Activated naive CD8-positive, alpha-beta T cell treated with anti-CD3 and anti-CD28 coated beads, Interleukin-2, amount 50 U/mL, for 24 hours (primary cell): ENCODE results near the gene GNG8.
A peak's percentile ranks its signal among the peaks of the same experiment; 100 is the strongest.
"Not testable (repeated sequence)": the region's sequence is repeated elsewhere in the genome, so short reads cannot be mapped to it uniquely, and the experiment has no call there.

ENCODE experiments used
- ATAC-seq: fragments of 150-1000 bp; cut with Tn5 transposase; one replicate; pipeline ENCODE4 v1.10.0; 2021
- DNase-seq: peaks from one replicate; pipeline ENCODE4 v3.0.0; 2021
- H3K27ac Mint-ChIP-seq: one replicate; pipeline ENCODE4 v1.8.0; 2021; ENCODE audit warnings: mild to moderate bottlenecking, mixed read lengths
- H3K27me3 Mint-ChIP-seq: one replicate; pipeline ENCODE4 v1.8.0; 2021; ENCODE audit warnings: mixed read lengths
- H3K36me3 Mint-ChIP-seq: one replicate; pipeline ENCODE4 v1.8.0; 2021; ENCODE audit warnings: low read depth, mixed read lengths
- H3K4me1 Mint-ChIP-seq: one replicate; pipeline ENCODE4 v1.8.0; 2021; ENCODE audit warnings: mixed read lengths
- H3K4me3 Mint-ChIP-seq: one replicate; pipeline ENCODE4 v1.8.0; 2021; ENCODE audit warnings: mild to moderate bottlenecking, moderate library complexity, mixed read lengths
- H3K9me3 Mint-ChIP-seq: one replicate; pipeline ENCODE4 v1.8.0; 2021; ENCODE audit warnings: mixed read lengths

Gene GNG8

DNA sequence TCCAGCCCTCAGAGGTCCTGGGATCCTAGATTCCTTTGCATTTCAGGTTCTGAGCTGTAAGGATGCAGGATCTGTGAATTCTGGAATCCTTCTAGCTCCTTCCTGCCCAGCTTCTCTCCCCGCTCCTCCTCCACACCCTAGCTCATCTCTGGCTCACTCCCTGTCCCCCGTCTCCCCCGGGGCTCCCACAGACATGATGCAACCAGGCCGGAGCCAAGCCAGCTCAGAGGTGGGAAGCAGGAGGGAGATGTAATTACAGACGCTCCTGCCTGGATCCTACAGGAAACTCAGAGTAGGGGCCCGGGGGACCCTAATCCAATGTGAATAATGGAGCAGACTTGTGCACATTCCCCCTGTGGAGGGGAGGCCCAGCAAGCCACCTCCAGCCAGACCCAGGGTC lies 4.5 kb downstream of the GNG8 start:
- DNase-seq (no peak), ATAC-seq (no peak)
- Mint-ChIP-seq H3K4me1 (peaks cover 34% of the 10 kb centered on the region), H3K36me3 (peaks cover 9% of the 10 kb centered on the region), H3K4me3 (no peak overlapping the region), H3K27me3 (peaks cover 3% of the 10 kb centered on the region), H3K9me3 (no peaks in the 10 kb centered on the region), H3K27ac (no peak overlapping the region)

DNA sequence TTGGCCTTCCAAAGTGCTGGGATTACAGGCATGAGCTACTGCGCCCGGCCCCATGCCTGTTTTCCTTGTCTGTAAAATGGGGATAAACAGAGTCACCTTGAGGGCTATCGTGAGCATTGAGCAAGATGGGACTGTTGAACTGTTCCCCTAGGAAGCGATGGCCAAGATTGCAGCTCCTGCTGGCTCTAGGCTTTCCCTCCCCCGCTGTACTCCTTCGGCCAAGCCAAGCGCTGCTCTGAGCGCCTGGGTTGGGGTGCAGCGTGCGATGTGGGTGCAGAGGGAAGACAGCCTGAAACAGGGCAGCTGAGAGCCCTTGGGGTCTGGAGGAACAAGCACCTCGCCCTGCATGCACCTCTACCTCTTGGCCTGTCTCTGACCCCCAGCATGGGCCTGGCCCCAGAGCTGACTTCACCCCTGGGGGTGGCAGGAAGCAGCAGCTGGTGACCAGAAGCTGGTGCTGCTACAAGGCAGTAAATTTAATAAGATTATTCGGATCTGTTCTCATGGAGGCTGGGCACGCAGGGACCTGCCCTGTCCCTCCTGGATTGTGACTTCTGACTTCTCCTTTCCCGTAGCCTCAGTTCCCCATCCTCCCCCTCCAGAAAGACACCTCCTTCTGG lies 5.3 kb downstream of the GNG8 start:
- ATAC-seq (no peak), DNase-seq (no peak)
- Mint-ChIP-seq H3K36me3 (peaks cover 9% of the 10 kb centered on the region), H3K9me3 (no peaks in the 10 kb centered on the region), H3K27me3 (peaks cover 3% of the 10 kb centered on the region), H3K4me1 (peaks cover 37% of the 10 kb centered on the region), H3K27ac (no peak overlapping the region), H3K4me3 (no peak overlapping the region)

DNA sequence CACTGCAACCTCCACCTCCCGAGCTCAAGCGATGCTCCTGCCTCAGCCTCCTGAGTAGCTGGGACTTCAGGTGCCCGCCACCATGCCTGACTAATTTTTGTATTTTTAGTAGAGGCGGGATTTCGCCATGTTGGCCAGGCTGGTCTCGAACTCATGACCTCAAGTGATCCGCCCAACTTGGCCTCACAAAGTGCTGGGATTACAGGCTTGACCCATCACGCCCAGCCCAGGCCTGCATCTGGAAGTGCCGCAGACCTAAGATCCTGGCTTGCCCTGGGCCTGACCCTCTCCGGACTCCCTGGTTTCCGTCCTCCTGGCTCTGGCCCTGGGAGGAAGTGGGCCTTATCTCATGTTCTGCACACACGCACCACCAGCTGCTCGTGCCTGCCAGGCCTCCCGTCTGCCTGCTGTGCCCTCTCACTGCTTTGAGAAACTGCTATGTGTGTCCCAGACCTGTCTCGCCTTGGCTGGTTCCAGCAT lies 6.4 kb downstream of the GNG8 start:
- no peak overlapping the region for H3K4me3 Mint-ChIP-seq
- no peak for ATAC-seq
- no peak overlapping the region for H3K27ac Mint-ChIP-seq
- H3K27me3 Mint-ChIP-seq = peaks cover 3% of the 10 kb centered on the region
- H3K36me3 Mint-ChIP-seq = peaks cover 12% of the 10 kb centered on the region
- peaks cover 43% of the 10 kb centered on the region for H3K4me1 Mint-ChIP-seq
- H3K9me3 Mint-ChIP-seq = no peaks in the 10 kb centered on the region
- DNase-seq = no peak

GRCh38 chr19:46628970-46629369 lies 7.0 kb downstream of the GNG8 start:
- not testable (repeated sequence) for H3K4me3 Mint-ChIP-seq, H3K27me3 Mint-ChIP-seq, DNase-seq, H3K9me3 Mint-ChIP-seq, ATAC-seq
- Mint-ChIP-seq H3K27ac (peak overlapping the region; percentile 52), H3K4me1 (peaks cover 44% of the 10 kb centered on the region), H3K36me3 (peaks cover 15% of the 10 kb centered on the region)

- Mint-ChIP-seq H3K9me3 (no peaks in the 10 kb centered on the region), H3K27ac (no peak overlapping the region), H3K27me3 (no peaks in the 10 kb centered on the region), H3K36me3 (peaks cover 21% of the 10 kb centered on the region), H3K4me1 (peaks cover 47% of the 10 kb centered on the region), H3K4me3 (no peak overlapping the region)
- no peak for DNase-seq
- ATAC-seq = no peak
Observed at GRCh38 chr19:46626446-46626845, 9.6 kb downstream of the GNG8 start.

DNA sequence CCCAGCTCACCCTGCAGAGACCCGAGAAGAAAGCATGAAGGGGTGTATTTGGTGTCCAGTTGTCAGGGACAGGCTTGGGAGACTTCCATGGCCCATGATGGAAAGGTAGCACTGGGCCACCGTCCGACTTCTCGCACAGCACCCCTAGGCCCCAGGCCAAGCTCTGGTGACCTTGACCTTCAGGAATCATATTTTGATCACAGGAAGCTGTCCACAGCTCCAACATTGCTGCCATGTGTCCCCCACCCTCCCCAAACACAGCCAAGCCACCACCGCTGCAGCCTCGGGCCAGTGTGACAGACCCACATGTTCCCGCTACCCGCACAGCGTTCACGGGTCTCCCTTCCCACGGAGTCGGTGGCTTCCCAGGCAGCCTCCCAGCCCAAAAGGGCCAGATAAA lies 10.3 kb downstream of the GNG8 start:
- no peaks in the 10 kb centered on the region for H3K9me3 Mint-ChIP-seq
- ATAC-seq = no peak
- peaks cover 54% of the 10 kb centered on the region for H3K4me1 Mint-ChIP-seq
- H3K36me3 Mint-ChIP-seq = peaks cover 23% of the 10 kb centered on the region
- no peak overlapping the region for H3K4me3 Mint-ChIP-seq
- DNase-seq = no peak
- H3K27me3 Mint-ChIP-seq = no peaks in the 10 kb centered on the region
- peak overlapping the region; percentile 98 for H3K27ac Mint-ChIP-seq

- Mint-ChIP-seq H3K9me3 (no peaks in the 10 kb centered on the region), H3K27ac (peak within 1 kb of the TSS; percentile 98), H3K27me3 (no peaks in the 10 kb centered on the region), H3K4me3 (peak within 1 kb of the TSS; percentile 98), H3K36me3 (peaks cover 23% of the 10 kb centered on the region), H3K4me1 (peaks cover 61% of the 10 kb centered on the region)
- peak; percentile 88 for ATAC-seq
- peak; percentile 68 for DNase-seq
Observed at GRCh38 chr19:46624958-46625661, 10.9 kb downstream of the GNG8 start, which contains the start of gene PTGIR. TSS of gene PTGIR (minus strand) at chr19:46625089. CDS start at chr19:46624225, 864 bp downstream.

DNA sequence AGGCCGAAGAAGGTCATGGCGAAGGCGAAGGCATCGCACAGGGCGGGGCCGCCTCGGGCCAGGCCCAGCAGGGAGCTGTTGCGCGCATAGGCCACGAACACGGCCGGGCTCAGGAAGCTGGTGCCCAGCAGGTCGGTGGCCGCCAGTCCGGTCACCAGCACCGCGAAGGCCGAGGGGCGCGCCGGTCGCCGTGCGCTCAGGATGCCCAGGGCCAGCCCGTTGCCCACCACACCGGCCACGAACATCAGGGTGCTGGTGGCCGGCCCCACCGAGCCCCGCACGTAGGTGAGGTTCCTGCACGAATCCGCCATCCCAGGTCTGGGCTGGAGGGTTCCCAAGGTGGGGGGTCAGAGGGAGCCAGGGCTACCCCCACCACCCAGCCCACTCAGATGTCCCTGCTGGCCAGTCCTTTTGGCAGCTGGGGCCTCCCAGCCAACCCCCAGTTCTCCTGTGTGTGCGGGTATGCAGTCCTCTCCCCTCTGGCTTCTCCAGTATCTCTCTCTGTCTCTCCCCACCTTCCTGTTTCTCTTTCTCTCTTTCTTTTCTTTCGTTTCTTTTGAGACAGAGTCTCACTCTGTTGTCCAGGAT lies 12.0 kb downstream of the GNG8 start:
- peak overlapping the region; percentile 98 for H3K4me3 Mint-ChIP-seq
- ATAC-seq (no peak), DNase-seq (no peak)
- H3K36me3 Mint-ChIP-seq = peaks cover 24% of the 10 kb centered on the region
- peaks cover 70% of the 10 kb centered on the region for H3K4me1 Mint-ChIP-seq
- peak overlapping the region; percentile 98 for H3K27ac Mint-ChIP-seq
- no peaks in the 10 kb centered on the region for H3K27me3 Mint-ChIP-seq
- no peaks in the 10 kb centered on the region for H3K9me3 Mint-ChIP-seq

DNA sequence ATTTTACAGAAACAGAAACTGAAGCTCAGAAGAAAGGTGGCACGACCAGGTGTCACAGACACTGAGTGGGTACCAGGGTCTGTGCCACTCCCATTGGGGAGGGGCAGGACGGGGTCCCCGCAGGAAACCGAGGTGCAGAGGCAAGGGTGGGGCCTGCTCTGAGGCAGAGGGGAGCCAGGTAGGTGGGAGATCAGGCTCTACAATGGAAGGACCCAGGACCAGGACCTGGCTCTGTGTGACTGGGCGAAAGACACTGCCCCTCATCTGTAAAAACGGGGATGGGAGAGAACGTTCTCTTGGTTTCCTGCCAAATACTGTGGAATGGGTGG lies 13.9 kb downstream of the GNG8 start:
- ATAC-seq (no peak), DNase-seq (no peak)
- peaks cover 26% of the 10 kb centered on the region for H3K36me3 Mint-ChIP-seq
- no peaks in the 10 kb centered on the region for H3K9me3 Mint-ChIP-seq
- H3K27me3 Mint-ChIP-seq = no peaks in the 10 kb centered on the region
- peak overlapping the region; percentile 87 for H3K4me3 Mint-ChIP-seq
- H3K4me1 Mint-ChIP-seq = peaks cover 81% of the 10 kb centered on the region
- peak overlapping the region; percentile 99 for H3K27ac Mint-ChIP-seq

GRCh38 chr19:46621191-46622117 lies 14.5 kb downstream of the GNG8 start:
- no peaks in the 10 kb centered on the region for H3K9me3 Mint-ChIP-seq
- H3K27me3 Mint-ChIP-seq = no peaks in the 10 kb centered on the region
- H3K36me3 Mint-ChIP-seq = peaks cover 30% of the 10 kb centered on the region
- peaks cover 84% of the 10 kb centered on the region for H3K4me1 Mint-ChIP-seq
- DNase-seq (no peak), ATAC-seq (no peak)
- peak overlapping the region; percentile 87 for H3K4me3 Mint-ChIP-seq
- H3K27ac Mint-ChIP-seq = peak overlapping the region; percentile 99

DNA sequence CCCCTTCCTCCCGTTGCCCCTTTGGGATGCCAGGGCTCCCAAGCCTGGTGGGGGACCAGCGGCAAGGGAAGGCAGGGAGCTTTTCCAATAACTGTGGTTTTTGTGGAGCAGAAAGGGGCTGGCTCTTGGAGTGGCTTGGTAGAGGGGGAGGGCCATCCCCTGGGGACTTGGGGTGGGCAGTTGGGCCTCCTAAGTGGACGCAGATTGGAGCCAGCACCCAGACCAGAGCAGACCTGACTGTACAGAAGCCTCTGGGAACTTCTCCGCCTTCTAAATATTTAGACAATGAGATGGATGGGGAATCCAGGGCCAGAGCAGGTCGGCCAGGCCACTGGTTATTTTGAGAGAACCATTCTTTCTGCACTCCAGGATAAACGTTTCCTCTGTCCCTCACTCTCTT lies 15.3 kb downstream of the GNG8 start:
- Mint-ChIP-seq H3K4me3 (peak overlapping the region; percentile 87), H3K36me3 (peaks cover 30% of the 10 kb centered on the region), H3K9me3 (no peaks in the 10 kb centered on the region), H3K27ac (peak overlapping the region; percentile 99), H3K4me1 (peaks cover 87% of the 10 kb centered on the region), H3K27me3 (no peaks in the 10 kb centered on the region)
- ATAC-seq (no peak), DNase-seq (no peak)

GRCh38 chr19:46620267-46620666 lies 15.7 kb downstream of the GNG8 start:
- Mint-ChIP-seq H3K4me1 (peaks cover 87% of the 10 kb centered on the region), H3K27me3 (no peaks in the 10 kb centered on the region), H3K27ac (peak overlapping the region; percentile 99), H3K9me3 (no peaks in the 10 kb centered on the region), H3K4me3 (peak overlapping the region; percentile 87), H3K36me3 (peaks cover 30% of the 10 kb centered on the region)
- ATAC-seq (no peak), DNase-seq (no peak)

GRCh38 chr19:46618670-46619231 lies 17.3 kb downstream of the GNG8 start:
- Mint-ChIP-seq H3K9me3 (no peaks in the 10 kb centered on the region), H3K27ac (peak overlapping the region; percentile 99), H3K4me3 (peak overlapping the region; percentile 87), H3K36me3 (peaks cover 24% of the 10 kb centered on the region), H3K27me3 (no peaks in the 10 kb centered on the region), H3K4me1 (peaks cover 92% of the 10 kb centered on the region)
- ATAC-seq (no peak), DNase-seq (no peak)

DNA sequence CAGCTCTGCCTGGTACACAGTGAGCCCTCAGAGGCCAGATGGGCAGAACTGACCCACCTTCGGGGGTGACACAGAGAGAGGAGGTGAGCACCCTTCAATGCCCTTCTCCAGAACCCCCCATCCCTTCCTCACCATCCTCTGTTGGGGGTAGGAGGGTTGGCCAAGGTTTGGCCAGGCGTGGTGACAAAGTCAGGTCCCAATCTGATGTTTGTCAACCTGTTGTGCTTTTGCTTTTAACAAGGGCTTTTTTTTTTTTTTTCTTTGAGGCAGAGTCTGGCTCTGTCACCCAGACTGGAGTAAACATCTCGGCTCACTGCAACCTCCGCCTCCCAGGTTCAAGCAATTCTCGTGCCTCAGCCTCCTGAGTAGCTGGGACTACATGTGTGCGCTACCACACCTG lies 18.4 kb downstream of the GNG8 start:
- Mint-ChIP-seq H3K36me3 (peaks cover 22% of the 10 kb centered on the region), H3K4me1 (peaks cover 94% of the 10 kb centered on the region), H3K27me3 (no peaks in the 10 kb centered on the region), H3K27ac (peak overlapping the region; percentile 99), H3K4me3 (peak overlapping the region; percentile 79), H3K9me3 (no peaks in the 10 kb centered on the region)
- DNase-seq = no peak
- no peak for ATAC-seq
